PC-9 (cell line): Measurements from ENCODE around the gene TRPV6. TPM values are rescaled to one million over a fixed set of nuclear protein-coding genes. Genes with fewer than 3 reads are reported as not detected.

Source experiments
- BruUV-seq: library from RNA; stranded (reverse); fragments of 400-500 nt; replicated peaks from 2 replicates; lab custom pipeline; 2021; lab: Mats Ljungman, UMichigan
- CTCF ChIA-PET: fragments of 300-600 bp; sonication (Branson Sonifier 250); formaldehyde crosslinking; loops from one replicate; lab custom pipeline; 2022; ENCODE audit warnings: antibody characterized with exemption; lab: Charles Lee
- POLR2A ChIA-PET: fragments of 300-600 bp; sonication (Branson Sonifier 250); formaldehyde crosslinking; loops from one replicate; lab custom pipeline; 2022; ENCODE audit warnings: antibody characterized with exemption; ENCODE audit not compliant: unreplicated experiment; lab: Charles Lee
- DNase-seq, 2 experiments: peaks; one replicate each; pipeline versions ENCODE4 v3.0.0 to v3.0.0-alpha.2; 2015 to 2022; ENCODE audit warnings: mixed read lengths in 1 of 2
- H2AFZ ChIP-seq: fragments of 200-600 bp; sonication (generic); 2 replicates; pipeline ENCODE4 v1.8.1; 2017; ENCODE audit warnings: antibody characterized with exemption
- H3F3A ChIP-seq: fragments of 200-600 bp; sonication (generic); 2 replicates; pipeline ENCODE4 v1.8.1; 2017; ENCODE audit warnings: antibody characterized with exemption, mild to moderate bottlenecking, low read depth; ENCODE audit not compliant: insufficient read depth
- H3K27ac ChIP-seq: fragments of 200-600 bp; sonication (generic); 2 replicates; pipeline ENCODE4 v1.6.1; 2016; ENCODE audit warnings: mixed run types
- H3K27me3 ChIP-seq: fragments of 200-600 bp; sonication (generic); 2 replicates; pipeline ENCODE4 v1.6.1; 2016; ENCODE audit warnings: low read depth, mixed run types; ENCODE audit not compliant: insufficient read depth
- H3K36me3 ChIP-seq: fragments of 200-600 bp; sonication (generic); 2 replicates; pipeline ENCODE4 v1.6.1; 2016; ENCODE audit warnings: low read depth, mixed run types
- H3K4me1 ChIP-seq: fragments of 200-600 bp; sonication (generic); replicated peaks from 2 replicates; pipeline ENCODE4 v1.6.1; 2016; ENCODE audit warnings: mixed run types; ENCODE audit not compliant: insufficient read depth
- H3K4me2 ChIP-seq: fragments of 200-600 bp; sonication (generic); 2 replicates; pipeline ENCODE4 v1.6.1; 2017; ENCODE audit warnings: mixed run types
- H3K4me3 ChIP-seq: fragments of 200-600 bp; sonication (generic); 2 replicates; pipeline ENCODE4 v1.6.1; 2016; ENCODE audit warnings: mixed run types
- H3K79me2 ChIP-seq: fragments of 200-600 bp; sonication (generic); 2 replicates; pipeline ENCODE4 v1.6.1; 2017; ENCODE audit warnings: low read depth, mixed run types
- H3K9me2 ChIP-seq: fragments of 200-600 bp; sonication (generic); 2 replicates; pipeline ENCODE4 v1.8.1; 2017; ENCODE audit warnings: mild to moderate bottlenecking; ENCODE audit not compliant: insufficient read depth
- H3K9me3 ChIP-seq: fragments of 200-600 bp; sonication (generic); 2 replicates; pipeline ENCODE4 v1.8.1; 2016; ENCODE audit warnings: low read depth; ENCODE audit not compliant: insufficient read depth
- H4K20me1 ChIP-seq: fragments of 200-600 bp; sonication (generic); 2 replicates; pipeline ENCODE4 v1.8.1; 2017; ENCODE audit not compliant: insufficient read depth
- CTCF ChIP-seq: fragments of 200-600 bp; sonication (generic); conservative IDR thresholded peaks from 2 replicates; pipeline ENCODE4 v1.6.1; 2017; ENCODE audit warnings: mixed run types, antibody characterized with exemption, mild to moderate bottlenecking, moderate library complexity
- EZH2 ChIP-seq: fragments of 200-600 bp; sonication (generic); IDR thresholded peaks from 2 replicates; pipeline ENCODE4 v1.8.0; 2017; ENCODE audit warnings: antibody characterized with exemption, low read depth
- intact Hi-C: fragments of 100-400 bp; cut with micrococcal nuclease; formaldehyde crosslinking; loops from one replicate; pipeline ENCODE4 v1.10.0; 2022; ENCODE audit not compliant: unreplicated experiment
- total RNA-seq: library from RNA; stranded (reverse); gene quantifications from 2 replicates; pipeline ENCODE4 v1.2.3, GENCODE V29; 2021

TRPV6 gene
- total RNA-seq, 1 experiment from 2014 or later: 14.7 TPM

GRCh38 chr7:142927949-142928348 is 42.4 kb upstream of the TRPV6 start:
- no peaks in the 10 kb centered on the region for H3K79me2 ChIP-seq
- H3K4me3 ChIP-seq: no peak overlapping the region
- no peak for DNase-seq
- H2AFZ ChIP-seq: no peak overlapping the region
- intact Hi-C loops: no loop called here
- no peaks in the 10 kb centered on the region for H4K20me1 ChIP-seq
- no peaks in the 10 kb centered on the region for H3K9me3 ChIP-seq
- CTCF ChIA-PET: no interaction called here
- H3F3A ChIP-seq: no peaks in the 10 kb centered on the region
- H3K36me3 ChIP-seq: no peaks in the 10 kb centered on the region
- no TSS peak for BruUV-seq
- POLR2A ChIA-PET: interaction anchor here (0.6 kb wide), 1 partner anchor 285 kb away, joined by 3 read pairs; no protein-coding TSS in a partner anchor
- no peak for TF ChIP-seq CTCF
- TF ChIP-seq EZH2: no peak
- no peaks in the 10 kb centered on the region for H3K9me2 ChIP-seq
- no peak overlapping the region for H3K4me2 ChIP-seq
- H3K27ac ChIP-seq: no peak overlapping the region
- H3K4me1 ChIP-seq: no peaks in the 10 kb centered on the region
- H3K27me3 ChIP-seq: no peaks in the 10 kb centered on the region

DNA sequence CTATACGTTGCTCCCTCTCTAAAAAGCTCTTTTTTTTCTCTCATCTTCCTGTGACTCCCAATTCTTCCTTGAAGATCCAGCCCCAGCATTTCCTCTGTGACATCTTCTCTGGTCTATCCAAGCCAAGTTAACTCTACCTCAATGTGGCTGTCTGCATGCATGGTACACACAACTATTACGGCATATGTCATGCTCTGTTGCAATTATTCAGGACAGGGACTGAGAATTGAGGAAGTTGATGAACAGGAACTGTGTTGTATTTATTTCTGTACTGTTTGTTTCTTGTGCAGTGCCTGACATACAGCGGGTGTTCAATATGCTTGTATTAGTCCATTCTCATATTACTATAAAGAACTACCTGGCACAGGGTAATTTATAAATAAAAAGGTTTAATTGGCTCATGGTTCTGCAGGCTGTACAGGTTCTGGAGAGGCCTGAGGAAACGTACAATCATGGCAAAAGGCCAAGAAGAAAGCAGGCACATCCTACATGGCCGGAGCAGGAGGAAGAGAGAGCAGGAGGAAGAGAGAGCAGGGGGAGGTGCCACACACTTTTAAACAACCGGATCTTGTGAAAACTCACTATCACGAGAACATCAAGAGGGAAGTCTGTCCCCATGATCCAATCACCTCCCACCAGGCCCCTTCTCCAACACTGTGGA is 41.7 kb upstream of the TRPV6 start:
- H3K9me3 ChIP-seq: no peaks in the 10 kb centered on the region
- BruUV-seq: no TSS peak
- H3K4me3 ChIP-seq: no peak overlapping the region
- POLR2A ChIA-PET: no interaction called here
- H3K4me1 ChIP-seq: no peaks in the 10 kb centered on the region
- DNase-seq: no peak
- H2AFZ ChIP-seq: no peak overlapping the region
- H3K36me3 ChIP-seq: no peaks in the 10 kb centered on the region
- H3F3A ChIP-seq: no peaks in the 10 kb centered on the region
- H3K4me2 ChIP-seq: no peak overlapping the region
- no peaks in the 10 kb centered on the region for H3K27me3 ChIP-seq
- H4K20me1 ChIP-seq: no peaks in the 10 kb centered on the region
- TF ChIP-seq EZH2 (no peak), CTCF (no peak)
- H3K79me2 ChIP-seq: no peaks in the 10 kb centered on the region
- no peaks in the 10 kb centered on the region for H3K9me2 ChIP-seq
- CTCF ChIA-PET: interaction anchor here (0.6 kb wide), 1 partner anchor 950 kb away, joined by 3 read pairs; no protein-coding TSS in a partner anchor
- intact Hi-C loops: no loop called here
- H3K27ac ChIP-seq: no peak overlapping the region

GRCh38 chr7:142925413-142925812 is 39.9 kb upstream of the TRPV6 start:
- H2AFZ ChIP-seq: no peak overlapping the region
- no peaks in the 10 kb centered on the region for H3K9me2 ChIP-seq
- H3K36me3 ChIP-seq: no peaks in the 10 kb centered on the region
- H3K27me3 ChIP-seq: no peaks in the 10 kb centered on the region
- no peak overlapping the region for H3K27ac ChIP-seq
- POLR2A ChIA-PET: no interaction called here
- H3F3A ChIP-seq: no peaks in the 10 kb centered on the region
- H4K20me1 ChIP-seq: no peaks in the 10 kb centered on the region
- H3K9me3 ChIP-seq: no peaks in the 10 kb centered on the region
- H3K79me2 ChIP-seq: no peaks in the 10 kb centered on the region
- H3K4me1 ChIP-seq: no peaks in the 10 kb centered on the region
- intact Hi-C loops: no loop called here
- TF ChIP-seq EZH2 (no peak), CTCF (no peak)
- DNase-seq: no peak
- no TSS peak for BruUV-seq
- CTCF ChIA-PET: no interaction called here
- no peak overlapping the region for H3K4me3 ChIP-seq
- no peak overlapping the region for H3K4me2 ChIP-seq
